ENCODE data around the gene MOGAT1.
A peak's percentile ranks its signal among the peaks of the same experiment; 100 is the strongest.

MOGAT1 gene

GRCh38 chr2:222671259-222672067, at the start of gene MOGAT1:
TSS of gene MOGAT1 (plus strand) at chr2:222671658. CDS start at chr2:222671786, 128 bp downstream.
- H3K4me2 ChIP-seq, result no peak within 1 kb of the TSS
- H3K36me3 ChIP-seq, result no peaks in the 10 kb centered on the region
- peak within 1 kb of the TSS in 2 of 11 experiments; percentile 15 to 84; a peak in 2 of 22 replicates for H3K27ac ChIP-seq
- peaks cover 0 to 35% (median 17%) of the 10 kb centered on the region in 10 experiments; a peak in 15 of 20 replicates for H3K4me1 ChIP-seq
- H3K27me3 ChIP-seq, result no peaks in the 10 kb centered on the region
- H4K20me1 ChIP-seq, result no peaks in the 10 kb centered on the region
- peaks cover 7 to 23% (median 12%) of the 10 kb centered on the region in 11 experiments; a peak in 19 of 22 replicates for H3K9me3 ChIP-seq (replicated peaks in 1 of 11)
- no peak within 1 kb of the TSS for H3K4me3 ChIP-seq
- no peak for TF ChIP-seq Cebpa-rat (IDR thresholded peaks at IDR 0.05)
- peak within 1 kb of the TSS in 1 of 11 experiments; percentile 15; a peak in 1 of 22 replicates for H3K9ac ChIP-seq

- no peak overlapping the region for H3K4me3 ChIP-seq
- H3K27ac ChIP-seq, result peak overlapping the region in 9 of 11 experiments; percentile 2 to 77 (median 42); a peak in 10 of 22 replicates
- H3K9me3 ChIP-seq (replicated peaks in 1 of 11), result peaks cover 0 to 5% (median 0%) of the 10 kb centered on the region in 11 experiments; a peak in 5 of 22 replicates
- H4K20me1 ChIP-seq, result peaks cover 0 to 6% (median 0%) of the 10 kb centered on the region in 11 experiments; a peak in 1 of 22 replicates
- peaks cover 12 to 36% (median 30%) of the 10 kb centered on the region in 10 experiments for H3K4me1 ChIP-seq
- peak overlapping the region in 5 of 11 experiments; percentile 34 to 65 (median 64); a peak in 6 of 22 replicates for H3K4me2 ChIP-seq
- peaks cover 58 to 100% (median 95%) of the 10 kb centered on the region in 11 experiments for H3K36me3 ChIP-seq
- H3K9ac ChIP-seq, result no peak overlapping the region
- H3K27me3 ChIP-seq, result no peaks in the 10 kb centered on the region
- no peak for TF ChIP-seq Cebpa-rat (IDR thresholded peaks at IDR 0.05)
Observed at GRCh38 chr2:222621893-222622292, 49.6 kb upstream of the MOGAT1 start.

- Histone ChIP-seq H3K9ac (peak overlapping the region in 2 of 11 experiments; percentile 46 to 61; a peak in 4 of 22 replicates), H3K4me2 (peak overlapping the region in 8 of 11 experiments; percentile 4 to 65 (median 44); a peak in 10 of 22 replicates), H3K4me1 (peaks cover 22 to 45% (median 36%) of the 10 kb centered on the region in 10 experiments), H3K4me3 (no peak overlapping the region), H3K9me3 (replicated peaks in 1 of 11) (peaks cover 0 to 9% (median 0%) of the 10 kb centered on the region in 11 experiments; a peak in 5 of 22 replicates), H3K36me3 (peaks cover 59 to 98% (median 91%) of the 10 kb centered on the region in 11 experiments), H4K20me1 (peaks cover 0 to 4% (median 0%) of the 10 kb centered on the region in 11 experiments; a peak in 4 of 22 replicates), H3K27ac (peak overlapping the region in 8 of 11 experiments; percentile 32 to 77 (median 46); a peak in 13 of 22 replicates), H3K27me3 (no peaks in the 10 kb centered on the region)
- no peak for TF ChIP-seq Cebpa-rat (IDR thresholded peaks at IDR 0.05)
Observed at GRCh38 chr2:222622910-222623309, 48.5 kb upstream of the MOGAT1 start.

- peaks cover 0 to 12% (median 0%) of the 10 kb centered on the region in 11 experiments; a peak in 6 of 22 replicates for H4K20me1 ChIP-seq
- peak overlapping the region in 4 of 11 experiments; percentile 30 to 65 (median 57); a peak in 3 of 22 replicates for H3K4me2 ChIP-seq
- H3K27me3 ChIP-seq, result no peaks in the 10 kb centered on the region
- H3K4me1 ChIP-seq, result peaks cover 26 to 55% (median 44%) of the 10 kb centered on the region in 10 experiments
- peak overlapping the region in 7 of 11 experiments; percentile 13 to 77 (median 47); a peak in 9 of 22 replicates for H3K27ac ChIP-seq
- H3K9ac ChIP-seq, result no peak overlapping the region
- peaks cover 0 to 9% (median 0%) of the 10 kb centered on the region in 11 experiments; a peak in 5 of 22 replicates for H3K9me3 ChIP-seq (replicated peaks in 1 of 11)
- H3K36me3 ChIP-seq, result peaks cover 64 to 95% (median 90%) of the 10 kb centered on the region in 11 experiments
- TF ChIP-seq Cebpa-rat (IDR thresholded peaks at IDR 0.05), result no peak
- no peak overlapping the region for H3K4me3 ChIP-seq
Observed at GRCh38 chr2:222623756-222624309, 47.6 kb upstream of the MOGAT1 start.

GRCh38 chr2:222627764-222628163, 43.7 kb upstream of the MOGAT1 start:
- no peaks in the 10 kb centered on the region for H3K27me3 ChIP-seq
- no peak for TF ChIP-seq Cebpa-rat (IDR thresholded peaks at IDR 0.05)
- H3K4me2 ChIP-seq, result peak overlapping the region in 9 of 11 experiments; percentile 3 to 81 (median 44); a peak in 13 of 22 replicates
- peaks cover 0 to 9% (median 0%) of the 10 kb centered on the region in 11 experiments; a peak in 5 of 22 replicates for H3K9me3 ChIP-seq (replicated peaks in 1 of 11)
- no peak overlapping the region for H3K27ac ChIP-seq
- H3K4me3 ChIP-seq, result no peak overlapping the region
- peaks cover 79 to 95% (median 90%) of the 10 kb centered on the region in 11 experiments for H3K36me3 ChIP-seq
- no peak overlapping the region for H3K9ac ChIP-seq
- peaks cover 0 to 28% (median 3%) of the 10 kb centered on the region in 11 experiments; a peak in 7 of 22 replicates for H4K20me1 ChIP-seq
- peaks cover 11 to 45% (median 33%) of the 10 kb centered on the region in 10 experiments for H3K4me1 ChIP-seq

GRCh38 chr2:222635295-222635694, 36.2 kb upstream of the MOGAT1 start:
- no peak for TF ChIP-seq Cebpa-rat (IDR thresholded peaks at IDR 0.05)
- H3K4me2 ChIP-seq, result no peak overlapping the region
- H4K20me1 ChIP-seq, result peaks cover 0 to 19% (median 0%) of the 10 kb centered on the region in 11 experiments; a peak in 7 of 22 replicates
- H3K9me3 ChIP-seq (replicated peaks in 1 of 11), result peaks cover 0 to 5% (median 0%) of the 10 kb centered on the region in 11 experiments; a peak in 3 of 22 replicates
- H3K4me3 ChIP-seq, result no peak overlapping the region
- H3K27me3 ChIP-seq, result no peaks in the 10 kb centered on the region
- H3K27ac ChIP-seq, result no peak overlapping the region
- no peak overlapping the region for H3K9ac ChIP-seq
- peaks cover 71 to 100% (median 97%) of the 10 kb centered on the region in 11 experiments for H3K36me3 ChIP-seq
- peaks cover 0 to 7% (median 0%) of the 10 kb centered on the region in 10 experiments; a peak in 2 of 20 replicates for H3K4me1 ChIP-seq

- Histone ChIP-seq H3K9ac (no peak overlapping the region), H3K4me3 (no peak overlapping the region), H3K4me2 (no peak overlapping the region), H3K36me3 (peaks cover 70 to 100% (median 96%) of the 10 kb centered on the region in 11 experiments), H4K20me1 (peaks cover 0 to 18% (median 0%) of the 10 kb centered on the region in 11 experiments; a peak in 8 of 22 replicates), H3K9me3 (replicated peaks in 1 of 11) (peaks cover 0 to 5% (median 0%) of the 10 kb centered on the region in 11 experiments; a peak in 3 of 22 replicates), H3K27me3 (no peaks in the 10 kb centered on the region), H3K27ac (no peak overlapping the region), H3K4me1 (peaks cover 0 to 7% (median 0%) of the 10 kb centered on the region in 10 experiments; a peak in 2 of 20 replicates)
- no peak for TF ChIP-seq Cebpa-rat (IDR thresholded peaks at IDR 0.05)
Observed at GRCh38 chr2:222637067-222637466, 34.4 kb upstream of the MOGAT1 start.

- Histone ChIP-seq H3K36me3 (peaks cover 67 to 98% (median 94%) of the 10 kb centered on the region in 11 experiments), H3K4me3 (no peak overlapping the region), H3K27me3 (no peaks in the 10 kb centered on the region), H4K20me1 (peaks cover 0 to 45% (median 7%) of the 10 kb centered on the region in 11 experiments; a peak in 7 of 22 replicates), H3K9me3 (replicated peaks in 1 of 11) (peaks cover 0 to 5% (median 0%) of the 10 kb centered on the region in 11 experiments; a peak in 3 of 22 replicates), H3K4me2 (no peak overlapping the region), H3K27ac (no peak overlapping the region), H3K9ac (no peak overlapping the region), H3K4me1 (peaks cover 0 to 7% (median 0%) of the 10 kb centered on the region in 10 experiments; a peak in 2 of 20 replicates)
- no peak for TF ChIP-seq Cebpa-rat (IDR thresholded peaks at IDR 0.05)
Observed at GRCh38 chr2:222641336-222641735, 30.1 kb upstream of the MOGAT1 start.

Measured in BLaER1 treated with 17β-estradiol and CSF1 and Interleukin-3, amounts not matched to agents 10 nM and 100 nM (cell line).